PC-9 (cell line): ENCODE data around the gene PTPRD.

Source experiments
- EZH2 ChIP-seq: fragments of 200-600 bp; sonication (generic); IDR thresholded peaks from 2 replicates; pipeline ENCODE4 v1.8.0; 2017; ENCODE audit warnings: antibody characterized with exemption, low read depth
- TF ChIP-seq, protein P1 (sequence below): fragments of 200-600 bp; sonication (generic); conservative IDR thresholded peaks from 2 replicates; pipeline ENCODE4 v1.6.1; 2017; ENCODE audit warnings: mixed run types, antibody characterized with exemption, mild to moderate bottlenecking, moderate library complexity

- TF ChIP-seq, protein P1, sequence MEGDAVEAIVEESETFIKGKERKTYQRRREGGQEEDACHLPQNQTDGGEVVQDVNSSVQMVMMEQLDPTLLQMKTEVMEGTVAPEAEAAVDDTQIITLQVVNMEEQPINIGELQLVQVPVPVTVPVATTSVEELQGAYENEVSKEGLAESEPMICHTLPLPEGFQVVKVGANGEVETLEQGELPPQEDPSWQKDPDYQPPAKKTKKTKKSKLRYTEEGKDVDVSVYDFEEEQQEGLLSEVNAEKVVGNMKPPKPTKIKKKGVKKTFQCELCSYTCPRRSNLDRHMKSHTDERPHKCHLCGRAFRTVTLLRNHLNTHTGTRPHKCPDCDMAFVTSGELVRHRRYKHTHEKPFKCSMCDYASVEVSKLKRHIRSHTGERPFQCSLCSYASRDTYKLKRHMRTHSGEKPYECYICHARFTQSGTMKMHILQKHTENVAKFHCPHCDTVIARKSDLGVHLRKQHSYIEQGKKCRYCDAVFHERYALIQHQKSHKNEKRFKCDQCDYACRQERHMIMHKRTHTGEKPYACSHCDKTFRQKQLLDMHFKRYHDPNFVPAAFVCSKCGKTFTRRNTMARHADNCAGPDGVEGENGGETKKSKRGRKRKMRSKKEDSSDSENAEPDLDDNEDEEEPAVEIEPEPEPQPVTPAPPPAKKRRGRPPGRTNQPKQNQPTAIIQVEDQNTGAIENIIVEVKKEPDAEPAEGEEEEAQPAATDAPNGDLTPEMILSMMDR = no peak
- no peak for TF ChIP-seq EZH2
Measured at GRCh38 chr9:10562581-10563343, 50.0 kb downstream of the PTPRD start.
